ENCODE results near the gene CPT1A. TPM values are rescaled to one million over a fixed set of nuclear protein-coding genes. Genes with fewer than 3 reads are reported as not detected.

The CPT1A gene
- total and polyA plus RNA-seq, 10 of the 15 experiments (the other 5 are each of a cell fraction or from before 2014, with no cell fraction given) = 1.1 to 17.5 (median 6.0) TPM

DNA sequence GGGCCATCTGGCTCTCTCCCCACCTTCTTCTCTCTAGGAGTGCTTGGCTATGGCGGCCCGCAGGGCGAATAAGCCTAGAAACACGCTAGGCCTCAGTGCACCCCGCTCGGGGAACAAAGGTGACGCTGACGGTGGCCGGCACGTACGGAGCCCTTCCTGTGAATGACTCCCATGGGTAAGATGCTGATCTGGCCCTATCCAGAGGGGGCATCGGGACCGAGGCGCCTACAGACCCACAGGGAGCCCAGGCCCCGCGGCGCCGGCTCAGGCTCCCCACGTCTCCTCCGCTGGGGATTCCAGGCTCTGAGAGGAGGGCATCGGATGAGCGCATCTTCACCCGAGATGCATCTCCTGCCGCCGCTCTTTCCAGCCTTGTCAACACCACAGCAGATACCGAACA, 59.0 kb downstream of the CPT1A start:
- ChIA-PET SMC1A (ENCODE audit: uncharacterized antibody, unreplicated experiment) (no interaction called here), CTCF (no interaction called here), POLR2A (no interaction called here), RAD21 (ENCODE audit: unreplicated experiment) (no interaction called here)
- intact Hi-C loops (cut with micrococcal nuclease; ENCODE audit: unreplicated experiment) = no loop called here
- Histone ChIP-seq H3K36me3 (ENCODE audit: control insufficient read depth in 2 of 2, insufficient read depth in 2 of 2, low read length in 1 of 2) (peaks cover 2 to 5% of the 10 kb centered on the region in 2 experiments; a peak in 2 of 4 replicates), H3K79me2 (ENCODE audit: control insufficient read depth, insufficient read depth, low read length) (no peaks in the 10 kb centered on the region), H4K20me1 (ENCODE audit: control insufficient read depth, insufficient read depth) (no peaks in the 10 kb centered on the region), H3K9ac (ENCODE audit: control insufficient read depth, insufficient read depth, low read length) (no peak overlapping the region), H3K9me3 (replicated peaks; ENCODE audit: control insufficient read depth, insufficient read depth, low read length) (no peaks in the 10 kb centered on the region), H3K27me3 (replicated peaks in 1 of 2; ENCODE audit: control insufficient read depth in 2 of 2, insufficient read depth in 2 of 2, low read length in 1 of 2) (no peaks in the 10 kb centered on the region), H3K27ac (ENCODE audit: control insufficient read depth, insufficient read depth) (no peak overlapping the region), H3K4me2 (ENCODE audit: control insufficient read depth, insufficient read depth) (no peak overlapping the region), H2AFZ (ENCODE audit: control insufficient read depth, low read depth, low read length) (no peak overlapping the region), H3K4me3 (no peak overlapping the region), H3K4me1 (ENCODE audit: control insufficient read depth, insufficient read depth, low read length) (no peaks in the 10 kb centered on the region)
- ATAC-seq (no peak), DNase-seq (ENCODE audit: low read depth, low spot score) (no peak), FAIRE-seq (no peak)
- 98% methylated on average over 22 of the region's 26 CpGs for WGBS (ENCODE audit: insufficient coverage, insufficient replicate concordance, low lambda C conversion rate, missing lambda C conversion rate)
- in situ Hi-C loops (cut with MboI) = no loop called here
- BruUV-seq (replicated peaks) = no TSS peak
- TF ChIP-seq ZNF384 (IDR thresholded peaks at IDR 0.05; ENCODE audit: borderline replicate concordance, low read depth, low read length) (no peak), IKZF2 (IDR thresholded peaks at IDR 0.05) (no peak), SREBF1 (IDR thresholded peaks at IDR 0.05; ENCODE audit: low read length) (no peak), ZNF592 (IDR thresholded peaks at IDR 0.05) (no peak), SP1 (IDR thresholded peaks at IDR 0.05; ENCODE audit: low read depth, low read length) (no peak), USF2 (IDR thresholded peaks at IDR 0.05; ENCODE audit: borderline replicate concordance, low read depth, low read length) (no peak), EGR1 (IDR thresholded peaks at IDR 0.05; ENCODE audit: borderline replicate concordance in 1 of 2, low read depth in 2 of 2, low read length in 2 of 2) (no peak), RAD51 (IDR thresholded peaks at IDR 0.05) (no peak), BCL11A (IDR thresholded peaks at IDR 0.05; ENCODE audit: low read depth, low read length) (no peak), STAT3 (IDR thresholded peaks at IDR 0.05; ENCODE audit: low read depth, low read length) (no peak), MEF2B (IDR thresholded peaks at IDR 0.05; ENCODE audit: partially characterized antibody, poor library complexity, severe bottlenecking) (no peak)
- TF ChIP-seq, protein P1, sequence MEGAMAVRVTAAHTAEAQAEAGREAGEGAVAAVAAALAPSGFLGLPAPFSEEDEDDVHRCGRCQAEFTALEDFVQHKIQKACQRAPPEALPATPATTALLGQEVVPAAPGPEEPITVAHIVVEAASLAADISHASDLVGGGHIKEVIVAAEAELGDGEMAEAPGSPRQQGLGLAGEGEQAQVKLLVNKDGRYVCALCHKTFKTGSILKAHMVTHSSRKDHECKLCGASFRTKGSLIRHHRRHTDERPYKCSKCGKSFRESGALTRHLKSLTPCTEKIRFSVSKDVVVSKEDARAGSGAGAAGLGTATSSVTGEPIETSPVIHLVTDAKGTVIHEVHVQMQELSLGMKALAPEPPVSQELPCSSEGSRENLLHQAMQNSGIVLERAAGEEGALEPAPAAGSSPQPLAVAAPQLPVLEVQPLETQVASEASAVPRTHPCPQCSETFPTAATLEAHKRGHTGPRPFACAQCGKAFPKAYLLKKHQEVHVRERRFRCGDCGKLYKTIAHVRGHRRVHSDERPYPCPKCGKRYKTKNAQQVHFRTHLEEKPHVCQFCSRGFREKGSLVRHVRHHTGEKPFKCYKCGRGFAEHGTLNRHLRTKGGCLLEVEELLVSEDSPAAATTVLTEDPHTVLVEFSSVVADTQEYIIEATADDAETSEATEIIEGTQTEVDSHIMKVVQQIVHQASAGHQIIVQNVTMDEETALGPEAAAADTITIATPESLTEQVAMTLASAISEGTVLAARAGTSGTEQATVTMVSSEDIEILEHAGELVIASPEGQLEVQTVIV (IDR thresholded peaks at IDR 0.05; ENCODE audit: borderline replicate concordance, partially characterized antibody) = no peak
- TF ChIP-seq, protein P2, sequence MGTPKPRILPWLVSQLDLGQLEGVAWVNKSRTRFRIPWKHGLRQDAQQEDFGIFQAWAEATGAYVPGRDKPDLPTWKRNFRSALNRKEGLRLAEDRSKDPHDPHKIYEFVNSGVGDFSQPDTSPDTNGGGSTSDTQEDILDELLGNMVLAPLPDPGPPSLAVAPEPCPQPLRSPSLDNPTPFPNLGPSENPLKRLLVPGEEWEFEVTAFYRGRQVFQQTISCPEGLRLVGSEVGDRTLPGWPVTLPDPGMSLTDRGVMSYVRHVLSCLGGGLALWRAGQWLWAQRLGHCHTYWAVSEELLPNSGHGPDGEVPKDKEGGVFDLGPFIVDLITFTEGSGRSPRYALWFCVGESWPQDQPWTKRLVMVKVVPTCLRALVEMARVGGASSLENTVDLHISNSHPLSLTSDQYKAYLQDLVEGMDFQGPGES (IDR thresholded peaks at IDR 0.05) = no peak
- TF ChIP-seq, protein P3, sequence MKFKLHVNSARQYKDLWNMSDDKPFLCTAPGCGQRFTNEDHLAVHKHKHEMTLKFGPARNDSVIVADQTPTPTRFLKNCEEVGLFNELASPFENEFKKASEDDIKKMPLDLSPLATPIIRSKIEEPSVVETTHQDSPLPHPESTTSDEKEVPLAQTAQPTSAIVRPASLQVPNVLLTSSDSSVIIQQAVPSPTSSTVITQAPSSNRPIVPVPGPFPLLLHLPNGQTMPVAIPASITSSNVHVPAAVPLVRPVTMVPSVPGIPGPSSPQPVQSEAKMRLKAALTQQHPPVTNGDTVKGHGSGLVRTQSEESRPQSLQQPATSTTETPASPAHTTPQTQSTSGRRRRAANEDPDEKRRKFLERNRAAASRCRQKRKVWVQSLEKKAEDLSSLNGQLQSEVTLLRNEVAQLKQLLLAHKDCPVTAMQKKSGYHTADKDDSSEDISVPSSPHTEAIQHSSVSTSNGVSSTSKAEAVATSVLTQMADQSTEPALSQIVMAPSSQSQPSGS (IDR thresholded peaks at IDR 0.05; ENCODE audit: low read length) = no peak
